H1 (cell line): ENCODE results near the gene BBS7. TPM values are rescaled to one million over a fixed set of nuclear protein-coding genes. Genes with fewer than 3 reads are reported as not detected.

ENCODE experiments used
- CTCF ChIA-PET: fragments of 300-600 bp; sonication (Branson Sonifier 250); formaldehyde crosslinking; loops from one replicate; lab custom pipeline; 2021; ENCODE audit not compliant: partially characterized antibody; lab: Charles Lee
- POLR2A ChIA-PET: fragments of 300-600 bp; sonication (Branson Sonifier 250); formaldehyde crosslinking; loops from one replicate; lab custom pipeline; 2021; ENCODE audit warnings: inconsistent platforms; ENCODE audit not compliant: partially characterized antibody; lab: Charles Lee
- DNase-seq, 2 experiments: peaks; one replicate each; pipeline versions ENCODE4 v3.0.0 to v3.0.0-alpha.2; 2010 to 2022; ENCODE audit warnings: low spot score in 2 of 2, low read depth in 1 of 2, mixed read lengths in 1 of 2
- FAIRE-seq: peaks from 2 replicates; lab custom pipeline; 2011; peaks lifted over from hg19 to GRCh38; lab: Jason Lieb, UNC
- H2AFZ ChIP-seq: 2 replicates; pipeline ENCODE4 v1.8.1; 2012; ENCODE audit warnings: low read length, inconsistent platforms
- H2AK5ac ChIP-seq: 2 replicates; pipeline ENCODE4 v1.6.1; 2013; ENCODE audit warnings: low read depth, low read length
- H2BK120ac ChIP-seq: replicated peaks from 2 replicates; pipeline ENCODE3; 2013; ENCODE audit warnings: low read depth, low read length, inconsistent platforms
- H2BK12ac ChIP-seq: 2 replicates; pipeline ENCODE4 v1.6.1; 2013; ENCODE audit warnings: low read depth, low read length
- H2BK15ac ChIP-seq: 2 replicates; pipeline ENCODE4 v1.6.1; 2013; ENCODE audit warnings: low read length
- H2BK20ac ChIP-seq: 2 replicates; pipeline ENCODE4 v1.6.1; 2013; ENCODE audit warnings: low read length
- H2BK5ac ChIP-seq: 2 replicates; pipeline ENCODE4 v1.6.1; 2013; ENCODE audit warnings: low read depth, low read length
- H3K14ac ChIP-seq: 2 replicates; pipeline ENCODE4 v1.6.1; 2013; ENCODE audit warnings: inconsistent platforms; ENCODE audit not compliant: insufficient read length
- H3K18ac ChIP-seq: 2 replicates; pipeline ENCODE4 v1.6.1; 2013; ENCODE audit warnings: low read length; ENCODE audit errors: extremely low read depth
- H3K23ac ChIP-seq: 2 replicates; pipeline ENCODE4 v1.6.1; 2013; ENCODE audit warnings: inconsistent platforms; ENCODE audit not compliant: insufficient read length
- H3K23me2 ChIP-seq: 2 replicates; pipeline ENCODE4 v1.6.1; 2013; ENCODE audit warnings: low read depth, low read length
- H3K27ac ChIP-seq: 2 replicates; pipeline ENCODE4 v1.6.1; 2011; ENCODE audit warnings: low read depth, low read length, inconsistent platforms
- H3K27me3 ChIP-seq, 4 experiments: replicated peaks in 1 of 4; 1 replicate in 1 of 4; 2 replicates in 3 of 4; pipeline versions ENCODE4 v1.6.1 to v1.8.1; 2011 to 2013; ENCODE audit warnings: low read length in 3 of 4, mild to moderate bottlenecking in 3 of 4, inconsistent platforms in 2 of 4, mixed read lengths in 2 of 4, moderate library complexity in 1 of 4; ENCODE audit not compliant: control insufficient read depth in 3 of 4, insufficient read depth in 3 of 4; ENCODE audit errors: extremely low read depth in 1 of 4
- H3K36me3 ChIP-seq, 4 experiments: 2 replicates each; pipeline versions ENCODE4 v1.6.1 to v1.8.1; 2011 to 2013; ENCODE audit warnings: mild to moderate bottlenecking in 4 of 4, low read length in 3 of 4, moderate library complexity in 2 of 4, control low read depth in 1 of 4, inconsistent platforms in 1 of 4; ENCODE audit not compliant: insufficient read depth in 4 of 4, control insufficient read depth in 2 of 4
- H3K4ac ChIP-seq: replicated peaks from 2 replicates; pipeline ENCODE3; 2013; ENCODE audit warnings: low read length, low read depth, mixed read lengths, inconsistent platforms; ENCODE audit not compliant: insufficient read length
- H3K4me1 ChIP-seq, 4 experiments: replicated peaks in 1 of 4; 1 replicate in 1 of 4; 2 replicates in 3 of 4; pipeline versions ENCODE4 v1.6.1 to v1.8.1; 2011 to 2013; ENCODE audit warnings: low read length in 3 of 4, inconsistent platforms in 2 of 4, mixed read lengths in 1 of 4; ENCODE audit not compliant: insufficient read depth in 4 of 4, control insufficient read depth in 3 of 4
- H3K4me2 ChIP-seq, 2 experiments: 2 replicates each; pipeline versions ENCODE4 v1.6.1 to v1.8.1; 2011 to 2013; ENCODE audit warnings: low read depth in 2 of 2, low read length in 2 of 2, control low read depth in 1 of 2, inconsistent platforms in 1 of 2, mild to moderate bottlenecking in 1 of 2; ENCODE audit not compliant: insufficient read depth in 1 of 2
- H3K4me3 ChIP-seq, 4 experiments: fragments of 200-600, 300-600 bp in 1 of 4; sonication (generic), shearing (Covaris generic), sonication (Bioruptor Twin) in 1 of 4; 2 replicates each; pipeline versions ENCODE4 v1.5.1 to v1.8.1; 2011 to 2016; ENCODE audit warnings: low read length in 4 of 4, low read depth in 3 of 4, control low read depth in 2 of 4, inconsistent platforms in 2 of 4, mild to moderate bottlenecking in 2 of 4, mixed read lengths in 1 of 4, moderate library complexity in 1 of 4; ENCODE audit not compliant: insufficient read depth in 2 of 4; ENCODE audit errors: extremely low read depth in 1 of 4
- H3K56ac ChIP-seq: replicated peaks from 2 replicates; pipeline ENCODE3; 2013; ENCODE audit warnings: low read depth, mild to moderate bottlenecking, mixed read lengths, low read length, inconsistent platforms; ENCODE audit not compliant: insufficient read length
- H3K79me1 ChIP-seq: 2 replicates; pipeline ENCODE4 v1.6.1; 2013; ENCODE audit warnings: low read depth, low read length, control low read depth
- H3K79me2 ChIP-seq, 2 experiments: 2 replicates each; pipeline versions ENCODE4 v1.6.1 to v1.8.1; 2012 to 2013; ENCODE audit warnings: low read length in 2 of 2, mild to moderate bottlenecking in 2 of 2, inconsistent platforms in 1 of 2; ENCODE audit not compliant: insufficient read depth in 2 of 2, control insufficient read depth in 1 of 2
- H3K9ac ChIP-seq, 4 experiments: replicated peaks in 1 of 4; 1 replicate in 1 of 4; 2 replicates in 3 of 4; pipeline versions ENCODE4 v1.6.1 to v1.8.1; 2011 to 2013; ENCODE audit warnings: low read depth in 3 of 4, low read length in 3 of 4, control low read depth in 2 of 4, mild to moderate bottlenecking in 2 of 4, moderate library complexity in 2 of 4, inconsistent platforms in 1 of 4; ENCODE audit errors: extremely low read depth in 1 of 4
- H3K9me3 ChIP-seq, 2 experiments: 2 replicates each; pipeline versions ENCODE4 v1.6.1 to v1.8.1; 2012 to 2013; ENCODE audit warnings: mild to moderate bottlenecking in 2 of 2, moderate library complexity in 2 of 2, control low read depth in 1 of 2, inconsistent platforms in 1 of 2, low read depth in 1 of 2, low read length in 1 of 2, mixed read lengths in 1 of 2; ENCODE audit not compliant: insufficient read depth in 2 of 2
- H4K20me1 ChIP-seq, 2 experiments: replicated peaks in 1 of 2; 2 replicates each; pipeline versions ENCODE3 to v1.8.1; 2011 to 2013; ENCODE audit warnings: inconsistent platforms in 2 of 2, low read length in 2 of 2, mild to moderate bottlenecking in 1 of 2; ENCODE audit not compliant: insufficient read depth in 2 of 2, control insufficient read depth in 1 of 2
- H4K5ac ChIP-seq: 2 replicates; pipeline ENCODE4 v1.6.1; 2013; ENCODE audit warnings: low read length, low read depth, mixed read lengths, inconsistent platforms; ENCODE audit not compliant: insufficient read length
- H4K8ac ChIP-seq: 2 replicates; pipeline ENCODE4 v1.8.0; 2013; ENCODE audit warnings: mild to moderate bottlenecking, moderate library complexity, low read length, inconsistent platforms; ENCODE audit not compliant: insufficient read depth; ENCODE audit errors: extremely low read depth
- H4K91ac ChIP-seq: replicated peaks from 2 replicates; pipeline ENCODE3; 2013; ENCODE audit warnings: low read length, mixed read lengths, inconsistent platforms; ENCODE audit not compliant: insufficient read length
- BRCA1 ChIP-seq: IDR thresholded peaks from 2 replicates; pipeline ENCODE4 v1.6.1; 2012; ENCODE audit warnings: low read depth, low read length, improper control_type of control experiment
- CBX5 ChIP-seq: fragments of 300-800, 300-1000 bp; sonication (generic); IDR thresholded peaks from 2 replicates; pipeline ENCODE4 v1.7.1; 2016; ENCODE audit warnings: antibody characterized with exemption, low read length, low read depth
- CREB1 ChIP-seq: IDR thresholded peaks from 2 replicates; pipeline ENCODE4 v1.6.1; 2012; ENCODE audit warnings: inconsistent platforms
- HDAC6 ChIP-seq: IDR thresholded peaks from one replicate; pipeline ENCODE4 v1.7.1; 2012; ENCODE audit warnings: low read depth, mild to moderate bottlenecking, inconsistent platforms, low read length, moderate library complexity
- MAX ChIP-seq: IDR thresholded peaks from 2 replicates; pipeline ENCODE4 v1.6.1; 2012; ENCODE audit warnings: inconsistent platforms
- NANOG ChIP-seq: IDR thresholded peaks from 2 replicates; pipeline ENCODE4 v1.6.1; 2011; ENCODE audit warnings: low read length, low read depth, mild to moderate bottlenecking, inconsistent platforms; ENCODE audit not compliant: insufficient read depth, poor library complexity, severe bottlenecking
- SP1 ChIP-seq: IDR thresholded peaks from 2 replicates; pipeline ENCODE4 v1.6.1; 2011; ENCODE audit warnings: low read depth, low read length
- ZNF274 ChIP-seq: IDR thresholded peaks from 2 replicates; pipeline ENCODE4 v1.7.0; 2012; ENCODE audit warnings: low read length, borderline replicate concordance; ENCODE audit errors: extremely low read depth
- WGBS, 2 experiments: shearing (Covaris generic) in 1 of 2; methylation state at CpG; one replicate each; pipeline versions ENCODE4 v1.1.6 to v1.1.7; 2013 to 2015; ENCODE audit warnings: low lambda C conversion rate in 2 of 2, mixed read lengths in 2 of 2, inconsistent platforms in 1 of 2, low coverage in 1 of 2, missing lambda C conversion rate in 1 of 2; ENCODE audit not compliant: insufficient replicate concordance in 2 of 2, insufficient coverage in 1 of 2, insufficient read length in 1 of 2; ENCODE audit errors: extremely low coverage in 1 of 2, missing lambda C conversion rate in 1 of 2; 5-methylcytosine and 5-hydroxymethylcytosine counted together
- polyA plus RNA-seq, 7 experiments: library from polyadenylated mRNA; depleted of rRNA in 3 of 7; stranded (reverse) in 5 of 7; unstranded in 2 of 7; fragments of >200 nt in 5 of 7; fragments of 200-250 nt in 2 of 7; gene quantifications; 1 replicate in 5 of 7; 2 replicates in 1 of 7; 4 replicates in 1 of 7; pipeline versions ENCODE4 v1.2.1 to v1.2.3, GENCODE V29; 2011 to 2013; ENCODE audit warnings: missing spikeins in 2 of 7, mixed read lengths in 2 of 7
- total RNA-seq: library from RNA; stranded (reverse); fragmentation: NEBNext Ultra II Directional; extraction: Animal tissue kit (Norgen Biotek cat#: 25700); gene quantifications from 2 replicates; pipeline ENCODE4 v1.2.1, GENCODE V29; 2021
- TF ChIP-seq, protein P1 (sequence below), 3 experiments: IDR thresholded peaks; 1 replicate in 2 of 3; 2 replicates in 1 of 3; pipeline versions ENCODE4 v1.5.1 to v1.6.1; 2011; ENCODE audit warnings: low read length in 3 of 3, mild to moderate bottlenecking in 3 of 3, inconsistent platforms in 2 of 3, low read depth in 1 of 3, moderate library complexity in 1 of 3; ENCODE audit not compliant: insufficient read depth in 1 of 3; ENCODE audit errors: control extremely low read depth in 1 of 3
- TF ChIP-seq, protein P2 (sequence below): IDR thresholded peaks from 2 replicates; pipeline ENCODE4 v1.6.1; 2011; ENCODE audit warnings: low read length, improper control_type of control experiment

The BBS7 gene
- total and polyA plus RNA-seq, 2 of the 8 experiments (the other 6 are each of a cell fraction or from before 2014, with no cell fraction given): 16.6 to 21.5 TPM

DNA sequence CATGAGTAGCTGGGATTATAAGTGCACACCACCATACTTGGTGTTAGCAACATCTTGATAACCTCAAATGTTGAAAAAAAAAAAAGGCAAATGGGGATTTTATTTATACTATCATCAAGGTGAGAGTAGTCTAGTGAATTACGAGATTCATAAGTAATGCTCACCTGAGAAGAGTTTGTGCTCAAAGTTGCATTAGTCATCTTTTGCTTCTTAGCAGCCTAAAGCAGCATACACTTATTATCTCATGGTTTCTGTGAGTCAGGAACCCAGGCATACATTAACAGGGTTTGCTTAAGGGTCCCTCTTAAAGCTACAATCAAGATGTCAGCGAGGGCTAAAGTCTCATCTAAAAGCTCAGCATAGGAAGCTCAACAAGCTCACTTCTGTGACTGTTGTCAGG is 77.3 kb downstream of the BBS7 start:
- WGBS, 2 experiments: 94% methylated on average over 2 of the region's 2 CpGs; no CpG with 5 or more reads in 1 of the 2 experiments
- Histone ChIP-seq H3K4me2 (no peak overlapping the region), H2BK15ac (no peak overlapping the region), H3K18ac (no peak overlapping the region), H2AFZ (no peak overlapping the region), H4K91ac (no peak overlapping the region), H3K9me3 (no peaks in the 10 kb centered on the region), H2BK5ac (no peak overlapping the region), H4K20me1 (no peaks in the 10 kb centered on the region), H3K27ac (no peak overlapping the region), H3K23me2 (peaks cover 2% of the 10 kb centered on the region; the same call in 1 of the 2 replicates), H3K27me3 (peaks cover 0 to 1% (median 0%) of the 10 kb centered on the region in 4 experiments; a peak in 1 of 7 replicates), H2BK120ac (no peak overlapping the region), H3K79me2 (no peaks in the 10 kb centered on the region), H3K36me3 (no peaks in the 10 kb centered on the region), H2AK5ac (no peak overlapping the region), H3K14ac (no peak overlapping the region), H2BK20ac (no peak overlapping the region), H3K9ac (no peak overlapping the region), H3K4me1 (peaks cover 8 to 18% (median 13%) of the 10 kb centered on the region in 4 experiments), H4K5ac (no peak overlapping the region), H2BK12ac (no peak overlapping the region), H4K8ac (no peak overlapping the region), H3K79me1 (no peaks in the 10 kb centered on the region), H3K4ac (no peak overlapping the region), H3K56ac (no peak overlapping the region), H3K23ac (no peak overlapping the region), H3K4me3 (no peak overlapping the region)
- ChIA-PET POLR2A (interaction anchor here (1.4 kb wide), 1 partner anchor 8 kb away, joined by 7 read pairs; the partner anchor contains the start of gene EXOSC9), CTCF (no interaction called here)
- FAIRE-seq (no peak), DNase-seq (no peak)
- TF ChIP-seq BRCA1: no peak
- no peak for TF ChIP-seq ZNF274
- TF ChIP-seq SP1: no peak
- no peak for TF ChIP-seq HDAC6
- TF ChIP-seq, protein P1, sequence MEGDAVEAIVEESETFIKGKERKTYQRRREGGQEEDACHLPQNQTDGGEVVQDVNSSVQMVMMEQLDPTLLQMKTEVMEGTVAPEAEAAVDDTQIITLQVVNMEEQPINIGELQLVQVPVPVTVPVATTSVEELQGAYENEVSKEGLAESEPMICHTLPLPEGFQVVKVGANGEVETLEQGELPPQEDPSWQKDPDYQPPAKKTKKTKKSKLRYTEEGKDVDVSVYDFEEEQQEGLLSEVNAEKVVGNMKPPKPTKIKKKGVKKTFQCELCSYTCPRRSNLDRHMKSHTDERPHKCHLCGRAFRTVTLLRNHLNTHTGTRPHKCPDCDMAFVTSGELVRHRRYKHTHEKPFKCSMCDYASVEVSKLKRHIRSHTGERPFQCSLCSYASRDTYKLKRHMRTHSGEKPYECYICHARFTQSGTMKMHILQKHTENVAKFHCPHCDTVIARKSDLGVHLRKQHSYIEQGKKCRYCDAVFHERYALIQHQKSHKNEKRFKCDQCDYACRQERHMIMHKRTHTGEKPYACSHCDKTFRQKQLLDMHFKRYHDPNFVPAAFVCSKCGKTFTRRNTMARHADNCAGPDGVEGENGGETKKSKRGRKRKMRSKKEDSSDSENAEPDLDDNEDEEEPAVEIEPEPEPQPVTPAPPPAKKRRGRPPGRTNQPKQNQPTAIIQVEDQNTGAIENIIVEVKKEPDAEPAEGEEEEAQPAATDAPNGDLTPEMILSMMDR (IDR thresholded peaks at IDR 0.05; ENCODE audit: control extremely low read depth in 1 of 3, insufficient read depth in 1 of 3, low read depth in 1 of 3, low read length in 3 of 3): no peak
- TF ChIP-seq CBX5: no peak
- TF ChIP-seq NANOG: no peak
- no peak for TF ChIP-seq CREB1
- no peak for TF ChIP-seq MAX
- TF ChIP-seq, protein P2, sequence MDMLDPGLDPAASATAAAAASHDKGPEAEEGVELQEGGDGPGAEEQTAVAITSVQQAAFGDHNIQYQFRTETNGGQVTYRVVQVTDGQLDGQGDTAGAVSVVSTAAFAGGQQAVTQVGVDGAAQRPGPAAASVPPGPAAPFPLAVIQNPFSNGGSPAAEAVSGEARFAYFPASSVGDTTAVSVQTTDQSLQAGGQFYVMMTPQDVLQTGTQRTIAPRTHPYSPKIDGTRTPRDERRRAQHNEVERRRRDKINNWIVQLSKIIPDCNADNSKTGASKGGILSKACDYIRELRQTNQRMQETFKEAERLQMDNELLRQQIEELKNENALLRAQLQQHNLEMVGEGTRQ: no peak
